Fibroblast of skin of right quadriceps (primary cell): ENCODE results near the gene YARS2.
"Not testable (repeated sequence)": the region's sequence is repeated elsewhere in the genome, so short reads cannot be mapped to it uniquely, and the experiment has no call there.

Experiments used
- DNase-seq: peaks from one replicate; pipeline ENCODE4 v3.0.0-alpha.2; 2013

The YARS2 gene

GRCh38 chr12:32742133-32742532 lies 13.6 kb downstream of the YARS2 start:
- DNase-seq, result no peak

GRCh38 chr12:32739279-32739678 lies 16.4 kb downstream of the YARS2 start:
- DNase-seq, result no peak

- DNase-seq, result no peak
Measured at GRCh38 chr12:32737715-32738114, 18.0 kb downstream of the YARS2 start.

- no peak for DNase-seq
Measured at GRCh38 chr12:32736445-32736844, 19.3 kb downstream of the YARS2 start.

GRCh38 chr12:32734952-32735351 lies 20.7 kb downstream of the YARS2 start:
- no peak for DNase-seq

GRCh38 chr12:32727237-32727636 lies 28.5 kb downstream of the YARS2 start:
- no peak for DNase-seq

- DNase-seq, result no peak
Measured at GRCh38 chr12:32726286-32726685, 29.4 kb downstream of the YARS2 start.

GRCh38 chr12:32725308-32725707 lies 30.4 kb downstream of the YARS2 start:
- DNase-seq, result not testable (repeated sequence)

- DNase-seq, result no peak
Measured at GRCh38 chr12:32718926-32719325, 36.8 kb downstream of the YARS2 start.

- DNase-seq, result no peak
Measured at GRCh38 chr12:32714772-32715171, 40.9 kb downstream of the YARS2 start.

GRCh38 chr12:32708926-32709325 lies 46.8 kb downstream of the YARS2 start:
- DNase-seq, result no peak

- DNase-seq, result no peak
Measured at GRCh38 chr12:32706335-32707024, 49.2 kb downstream of the YARS2 start.

- no peak for DNase-seq
Measured at GRCh38 chr12:32705783-32706182, 49.9 kb downstream of the YARS2 start.

GRCh38 chr12:32702946-32703345 lies 52.8 kb downstream of the YARS2 start:
- DNase-seq, result no peak

- DNase-seq, result no peak
Measured at GRCh38 chr12:32702473-32702872, 53.2 kb downstream of the YARS2 start.

- DNase-seq, result not testable (repeated sequence)
Measured at GRCh38 chr12:32699437-32699836, 56.3 kb downstream of the YARS2 start.

- no peak for DNase-seq
Measured at GRCh38 chr12:32698285-32698684, 57.4 kb downstream of the YARS2 start.

- no peak for DNase-seq
Measured at GRCh38 chr12:32697445-32697844, 58.3 kb downstream of the YARS2 start.
